ENCODE measurements around the gene NAXE.
"Not testable (repeated sequence)": the region's sequence is repeated elsewhere in the genome, so short reads cannot be mapped to it uniquely, and the experiment has no call there.

Gene NAXE

GRCh38 chr1:156549390-156549789, 42.2 kb upstream of the NAXE start:
- no peak for TF ChIP-seq CTCF (conservative IDR thresholded peaks at IDR 0.05; ENCODE audit: control insufficient read depth, insufficient read depth, low read depth, low read length)
- no peak overlapping the region for H3K4me3 ChIP-seq (ENCODE audit: control insufficient read depth, low read depth, low read length)
- DNase-seq (ENCODE audit: low read depth) = no peak

GRCh38 chr1:156549831-156550230, 41.7 kb upstream of the NAXE start:
- no peak for TF ChIP-seq CTCF (conservative IDR thresholded peaks at IDR 0.05; ENCODE audit: control insufficient read depth, insufficient read depth, low read depth, low read length)
- no peak for DNase-seq (ENCODE audit: low read depth)
- H3K4me3 ChIP-seq (ENCODE audit: control insufficient read depth, low read depth, low read length) = no peak overlapping the region

- DNase-seq (ENCODE audit: low read depth) = no peak
- no peak for TF ChIP-seq CTCF (conservative IDR thresholded peaks at IDR 0.05; ENCODE audit: control insufficient read depth, insufficient read depth, low read depth, low read length)
- no peak overlapping the region for H3K4me3 ChIP-seq (ENCODE audit: control insufficient read depth, low read depth, low read length)
Observed at GRCh38 chr1:156550346-156550745, 41.2 kb upstream of the NAXE start.

- H3K4me3 ChIP-seq (ENCODE audit: control insufficient read depth, low read depth, low read length) = no peak overlapping the region
- no peak for DNase-seq (ENCODE audit: low read depth)
- TF ChIP-seq CTCF (conservative IDR thresholded peaks at IDR 0.05; ENCODE audit: control insufficient read depth, insufficient read depth, low read depth, low read length) = no peak
Observed at GRCh38 chr1:156551066-156551643, 40.4 kb upstream of the NAXE start.

GRCh38 chr1:156551869-156552268, 39.7 kb upstream of the NAXE start:
- no peak overlapping the region for H3K4me3 ChIP-seq (ENCODE audit: control insufficient read depth, low read depth, low read length)
- no peak for TF ChIP-seq CTCF (conservative IDR thresholded peaks at IDR 0.05; ENCODE audit: control insufficient read depth, insufficient read depth, low read depth, low read length)
- DNase-seq (ENCODE audit: low read depth) = peak; percentile 68

- H3K4me3 ChIP-seq (ENCODE audit: control insufficient read depth, low read depth, low read length) = no peak overlapping the region
- DNase-seq (ENCODE audit: low read depth) = no peak
- TF ChIP-seq CTCF (conservative IDR thresholded peaks at IDR 0.05; ENCODE audit: control insufficient read depth, insufficient read depth, low read depth, low read length) = no peak
Observed at GRCh38 chr1:156552518-156552917, 39.1 kb upstream of the NAXE start.

DNA sequence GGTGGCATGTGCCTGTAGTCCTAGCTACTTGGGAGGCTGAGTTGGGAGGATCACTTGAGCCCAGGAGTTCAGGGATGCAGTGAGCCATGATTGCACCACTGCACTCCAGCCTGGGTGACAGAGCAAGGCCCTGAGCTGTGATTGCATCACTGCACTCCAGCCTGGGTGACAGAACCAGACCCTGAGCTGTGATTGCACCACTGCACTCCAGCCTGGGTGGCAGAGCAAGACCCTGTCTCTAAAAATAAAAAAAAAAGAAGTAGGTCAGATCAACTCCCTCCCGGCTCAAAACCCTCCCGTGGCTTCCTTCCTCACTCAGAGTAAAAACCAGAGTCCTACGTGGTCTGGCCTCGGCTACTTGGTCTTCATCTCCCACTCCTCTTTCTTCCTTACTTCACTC, 38.6 kb upstream of the NAXE start:
- peak; percentile 16 for DNase-seq (ENCODE audit: low read depth)
- not testable (repeated sequence) for H3K4me3 ChIP-seq (ENCODE audit: control insufficient read depth, low read depth, low read length)

All from fibroblast of mammary gland (primary cell).